Adrenal gland (tissue), 5 donors: ENCODE data around the gene SLC22A3.
"Not testable (repeated sequence)": the region's sequence is repeated elsewhere in the genome, so short reads cannot be mapped to it uniquely, and the experiment has no call there.

ENCODE experiments used
- POLR2A ChIP-seq, 2 donors: fragments of 450-650 bp; IDR thresholded peaks; one replicate each; pipeline ENCODE4 v1.6.1; 2017; ENCODE audit warnings: antibody characterized with exemption in 2 of 2, mild to moderate bottlenecking in 2 of 2, moderate library complexity in 1 of 2
- TF ChIP-seq, protein P1 (sequence below), 6 experiments: fragments of 450-650 bp in 4 of 6; fragments of 200-600 bp in 2 of 6; sonication (generic) in 1 of 6; IDR thresholded peaks; 1 replicate in 5 of 6; 2 replicates in 1 of 6; pipeline versions ENCODE4 v1.5.1 to v1.8.0; 2016 to 2021; ENCODE audit warnings: antibody characterized with exemption in 6 of 6, mild to moderate bottlenecking in 2 of 6, moderate library complexity in 1 of 6
- donor health status: DM: no; HTN: no; CAD: no.

DNA sequence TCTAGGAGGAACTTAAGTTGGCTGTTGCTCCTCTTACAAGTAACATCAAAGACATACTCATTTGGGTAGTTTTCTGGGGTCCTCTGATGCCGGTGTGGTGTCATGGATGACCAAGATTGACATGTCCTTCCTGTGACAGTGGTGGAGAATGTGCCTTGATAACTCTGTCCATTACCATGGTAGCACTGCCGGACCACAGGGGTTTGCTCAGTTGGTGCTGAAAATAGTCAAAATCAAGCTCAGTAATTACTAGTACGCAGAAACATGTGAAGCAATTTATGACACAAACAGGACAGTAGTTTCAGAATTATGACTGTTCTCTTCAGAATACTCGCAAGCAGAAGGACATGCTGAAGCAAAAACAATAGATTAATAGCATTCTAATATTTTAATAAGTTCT, 128.9 kb downstream of the SLC22A3 start:
- TF ChIP-seq, protein P1, sequence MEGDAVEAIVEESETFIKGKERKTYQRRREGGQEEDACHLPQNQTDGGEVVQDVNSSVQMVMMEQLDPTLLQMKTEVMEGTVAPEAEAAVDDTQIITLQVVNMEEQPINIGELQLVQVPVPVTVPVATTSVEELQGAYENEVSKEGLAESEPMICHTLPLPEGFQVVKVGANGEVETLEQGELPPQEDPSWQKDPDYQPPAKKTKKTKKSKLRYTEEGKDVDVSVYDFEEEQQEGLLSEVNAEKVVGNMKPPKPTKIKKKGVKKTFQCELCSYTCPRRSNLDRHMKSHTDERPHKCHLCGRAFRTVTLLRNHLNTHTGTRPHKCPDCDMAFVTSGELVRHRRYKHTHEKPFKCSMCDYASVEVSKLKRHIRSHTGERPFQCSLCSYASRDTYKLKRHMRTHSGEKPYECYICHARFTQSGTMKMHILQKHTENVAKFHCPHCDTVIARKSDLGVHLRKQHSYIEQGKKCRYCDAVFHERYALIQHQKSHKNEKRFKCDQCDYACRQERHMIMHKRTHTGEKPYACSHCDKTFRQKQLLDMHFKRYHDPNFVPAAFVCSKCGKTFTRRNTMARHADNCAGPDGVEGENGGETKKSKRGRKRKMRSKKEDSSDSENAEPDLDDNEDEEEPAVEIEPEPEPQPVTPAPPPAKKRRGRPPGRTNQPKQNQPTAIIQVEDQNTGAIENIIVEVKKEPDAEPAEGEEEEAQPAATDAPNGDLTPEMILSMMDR (IDR thresholded peaks at IDR 0.05), result not testable (repeated sequence)
- not testable (repeated sequence) for TF ChIP-seq POLR2A (IDR thresholded peaks at IDR 0.05)
